SK-N-SH (cell line): ENCODE results near the gene TMEM80. TPM values are rescaled to one million over a fixed set of nuclear protein-coding genes. Genes with fewer than 3 reads are reported as not detected.

ENCODE experiments used
- CTCF ChIA-PET: fragments of 300-600, 350-600 bp; formaldehyde crosslinking; extraction: SDS; loops from one replicate; lab custom pipeline; 2021; lab: Yijun Ruan, JAX
- POLR2A ChIA-PET: fragments of 350-600 bp; sonication (Branson Sonifier 250); formaldehyde crosslinking; extraction: SDS; loops from one replicate; lab custom pipeline; 2020; ENCODE audit warnings: antibody characterized with exemption, inconsistent platforms; lab: Yijun Ruan, JAX
- DNase-seq: peaks from one replicate; pipeline ENCODE4 v3.0.0; 2012
- H2AFZ ChIP-seq: fragments of 200-600 bp; sonication (generic); 2 replicates; pipeline ENCODE4 v1.8.1; 2016; ENCODE audit warnings: antibody characterized with exemption, mild to moderate bottlenecking, low read depth
- H3F3A ChIP-seq: fragments of 200-600 bp; sonication (generic); replicated peaks from 2 replicates; pipeline ENCODE3; 2016; ENCODE audit warnings: antibody characterized with exemption, mild to moderate bottlenecking; ENCODE audit not compliant: insufficient read depth
- H3K27ac ChIP-seq, 2 experiments: fragments of 200-500 bp in 1 of 2; fragments of 200-600 bp in 1 of 2; sonication (Bioruptor generic) in 1 of 2; sonication (generic), shearing (Covaris generic) in 1 of 2; 2 replicates each; pipeline versions ENCODE4 v1.5.1 to v1.6.1; 2014 to 2016; ENCODE audit warnings: low read depth in 2 of 2, inconsistent platforms in 1 of 2, low read length in 1 of 2, mild to moderate bottlenecking in 1 of 2, mixed read lengths in 1 of 2
- H3K27me3 ChIP-seq: fragments of 200-600 bp; sonication (generic), shearing (Covaris generic); 2 replicates; pipeline ENCODE4 v1.6.1; 2016; ENCODE audit warnings: mixed run types; ENCODE audit not compliant: insufficient read depth
- H3K36me3 ChIP-seq, 2 experiments: fragments of 200-500 bp in 1 of 2; fragments of 200-600 bp in 1 of 2; sonication (Bioruptor generic) in 1 of 2; sonication (generic) in 1 of 2; replicated peaks in 1 of 2; 2 replicates each; pipeline versions ENCODE3 to v1.5.1; 2014 to 2016; ENCODE audit warnings: low read length in 1 of 2, mild to moderate bottlenecking in 1 of 2; ENCODE audit not compliant: insufficient read depth in 2 of 2, control insufficient read depth in 1 of 2
- H3K4me1 ChIP-seq, 2 experiments: fragments of 200-500 bp in 1 of 2; fragments of 200-600 bp in 1 of 2; sonication (Bioruptor generic) in 1 of 2; sonication (generic), shearing (Covaris generic) in 1 of 2; 2 replicates each; pipeline versions ENCODE4 v1.5.1 to v1.6.1; 2014 to 2016; ENCODE audit warnings: low read depth in 1 of 2, low read length in 1 of 2, mixed run types in 1 of 2; ENCODE audit not compliant: insufficient read depth in 2 of 2, control insufficient read depth in 1 of 2
- H3K4me2 ChIP-seq: fragments of 200-600 bp; sonication (generic), shearing (Covaris generic); 2 replicates; pipeline ENCODE4 v1.6.1; 2017; ENCODE audit warnings: mixed run types
- H3K4me3 ChIP-seq, 2 experiments: fragments of 200-500 bp in 1 of 2; fragments of 200-600 bp in 1 of 2; sonication (Bioruptor generic) in 1 of 2; sonication (generic), shearing (Covaris generic) in 1 of 2; 2 replicates each; pipeline versions ENCODE4 v1.5.1 to v1.8.1; 2014 to 2016; ENCODE audit warnings: low read depth in 2 of 2, inconsistent platforms in 1 of 2, low read length in 1 of 2, mild to moderate bottlenecking in 1 of 2, mixed read lengths in 1 of 2, moderate library complexity in 1 of 2
- H3K79me2 ChIP-seq: fragments of 200-600 bp; sonication (generic); 2 replicates; pipeline ENCODE4 v1.8.1; 2017; ENCODE audit warnings: mild to moderate bottlenecking; ENCODE audit not compliant: insufficient read depth
- H3K9ac ChIP-seq: fragments of 200-600 bp; sonication (generic); 2 replicates; pipeline ENCODE4 v1.6.1; 2017; ENCODE audit warnings: mixed run types
- H3K9me2 ChIP-seq: fragments of 200-600 bp; sonication (generic); 2 replicates; pipeline ENCODE4 v1.6.1; 2017; ENCODE audit warnings: mixed run types
- H3K9me3 ChIP-seq: fragments of 200-600 bp; sonication (generic); 2 replicates; pipeline ENCODE4 v1.6.1; 2017; ENCODE audit warnings: mixed run types, mild to moderate bottlenecking, moderate library complexity
- H4K20me1 ChIP-seq: fragments of 200-600 bp; sonication (generic); 2 replicates; pipeline ENCODE4 v1.6.1; 2017; ENCODE audit warnings: mild to moderate bottlenecking, mixed run types; ENCODE audit not compliant: insufficient read depth
- CHD2 ChIP-seq: fragments of 150-350 bp; IDR thresholded peaks from 2 replicates; pipeline ENCODE4 v1.6.1; 2018; ENCODE audit warnings: low read length; ENCODE audit not compliant: partially characterized antibody
- CTCF ChIP-seq: fragments of 200-600 bp; sonication (generic); IDR thresholded peaks from 2 replicates; pipeline ENCODE4 v1.6.1; 2017; ENCODE audit warnings: antibody characterized with exemption, mild to moderate bottlenecking, moderate library complexity
- EP300 ChIP-seq, 2 experiments: IDR thresholded peaks; 2 replicates each; pipeline versions ENCODE4 v1.4.0 to v1.6.1; 2012; ENCODE audit warnings: borderline replicate concordance in 1 of 2, low read depth in 1 of 2, low read length in 1 of 2
- EZH2phosphoT487 ChIP-seq: fragments of 200-600 bp; sonication (generic); IDR thresholded peaks from 2 replicates; pipeline ENCODE4 v1.6.1; 2017; ENCODE audit warnings: low read depth, mixed run types, mild to moderate bottlenecking, antibody characterized with exemption, moderate library complexity, borderline replicate concordance
- FOSL2 ChIP-seq: IDR thresholded peaks from 2 replicates; pipeline ENCODE4 v1.4.0; 2012; ENCODE audit warnings: low read depth, mild to moderate bottlenecking, moderate library complexity, borderline replicate concordance
- FOXM1 ChIP-seq: IDR thresholded peaks from 2 replicates; pipeline ENCODE4 v1.4.0; 2012; ENCODE audit warnings: low read depth, mild to moderate bottlenecking
- JUND ChIP-seq: IDR thresholded peaks from 2 replicates; pipeline ENCODE4 v1.4.0; 2012
- MEF2A ChIP-seq: IDR thresholded peaks from 2 replicates; pipeline ENCODE4 v1.4.0; 2012; ENCODE audit warnings: low read depth, borderline replicate concordance
- MXI1 ChIP-seq: IDR thresholded peaks from 2 replicates; pipeline ENCODE4 v1.6.1; 2012; ENCODE audit warnings: mild to moderate bottlenecking, low read depth, low read length, improper control_type of control experiment
- NRF1 ChIP-seq: IDR thresholded peaks from 2 replicates; pipeline ENCODE4 v1.6.1; 2012; ENCODE audit warnings: low read depth, mild to moderate bottlenecking, low read length
- PBX3 ChIP-seq: IDR thresholded peaks from 2 replicates; pipeline ENCODE4; 2012
- POLR2AphosphoS5 ChIP-seq: IDR thresholded peaks from 2 replicates; pipeline ENCODE4 v1.6.1; 2012; ENCODE audit warnings: low read depth, low read length
- RAD21 ChIP-seq: IDR thresholded peaks from 2 replicates; pipeline ENCODE4 v1.6.1; 2012; ENCODE audit warnings: mild to moderate bottlenecking, low read length
- SIN3A ChIP-seq: IDR thresholded peaks from 2 replicates; pipeline ENCODE4 v1.6.1; 2012; ENCODE audit warnings: low read depth, mild to moderate bottlenecking, low read length, moderate library complexity, borderline replicate concordance
- TCF12 ChIP-seq: IDR thresholded peaks from 2 replicates; pipeline ENCODE4 v1.4.0; 2012
- USF1 ChIP-seq: IDR thresholded peaks from 2 replicates; pipeline ENCODE4 v1.4.0; 2012; ENCODE audit warnings: low read depth, borderline replicate concordance
- USF2 ChIP-seq: fragments of 150-350 bp; IDR thresholded peaks from 2 replicates; pipeline ENCODE4 v1.6.1; 2017; ENCODE audit warnings: antibody characterized with exemption, low read length, low read depth, borderline replicate concordance
- YY1 ChIP-seq: IDR thresholded peaks from 2 replicates; pipeline ENCODE4 v1.4.0; 2012; ENCODE audit warnings: low read depth, mild to moderate bottlenecking
- WGBS: methylation state at CpG from one replicate; pipeline ENCODE4 v1.1.6; 2017; ENCODE audit warnings: low lambda C conversion rate; 5-methylcytosine and 5-hydroxymethylcytosine counted together
- polyA plus RNA-seq, 3 experiments: library from polyadenylated mRNA; depleted of rRNA; stranded (reverse); fragments of >200 nt; gene quantifications; 2 replicates each; pipeline ENCODE4 v1.2.3, GENCODE V29; 2012
- TF ChIP-seq, protein P1 (sequence below): fragments of 150-350 bp; IDR thresholded peaks from 2 replicates; pipeline ENCODE4 v1.6.1; 2016; ENCODE audit warnings: mild to moderate bottlenecking, low read depth, low read length

TMEM80 gene
- polyA plus RNA-seq, 1 of the 3 experiments (the other 2 are of a cell fraction): 40.4 TPM

- H3K27ac ChIP-seq: no peak overlapping the region
- H3K36me3 ChIP-seq: peaks cover 17 to 37% of the 10 kb centered on the region in 2 experiments
- H3K4me1 ChIP-seq: peaks cover 0 to 12% of the 10 kb centered on the region in 2 experiments; a peak in 1 of 4 replicates
- no peaks in the 10 kb centered on the region for H3K27me3 ChIP-seq
- H3K9me2 ChIP-seq: no peaks in the 10 kb centered on the region
- no peak overlapping the region for H3K4me3 ChIP-seq
- H4K20me1 ChIP-seq: no peaks in the 10 kb centered on the region
- CTCF ChIA-PET: interaction anchor here (1.0 kb wide), 1 partner anchor 44 kb away, joined by 3 read pairs; no protein-coding TSS in a partner anchor
- DNase-seq: no peak
- no peaks in the 10 kb centered on the region for H3K79me2 ChIP-seq
- POLR2A ChIA-PET: no interaction called here
- no peaks in the 10 kb centered on the region for H3F3A ChIP-seq
- no peak overlapping the region for H2AFZ ChIP-seq
- no peak overlapping the region for H3K4me2 ChIP-seq
- TF ChIP-seq EP300 (IDR thresholded peaks at IDR 0.05; ENCODE audit: borderline replicate concordance in 1 of 2, low read depth in 1 of 2, low read length in 1 of 2) (no peak), RAD21 (no peak), NRF1 (no peak), TCF12 (no peak), FOXM1 (no peak), CHD2 (no peak), CTCF (no peak), FOSL2 (no peak), JUND (no peak), MEF2A (no peak), USF2 (no peak), MXI1 (no peak), USF1 (no peak), PBX3 (no peak), EZH2phosphoT487 (no peak), YY1 (no peak), POLR2AphosphoS5 (no peak), SIN3A (no peak)
- TF ChIP-seq, protein P1, sequence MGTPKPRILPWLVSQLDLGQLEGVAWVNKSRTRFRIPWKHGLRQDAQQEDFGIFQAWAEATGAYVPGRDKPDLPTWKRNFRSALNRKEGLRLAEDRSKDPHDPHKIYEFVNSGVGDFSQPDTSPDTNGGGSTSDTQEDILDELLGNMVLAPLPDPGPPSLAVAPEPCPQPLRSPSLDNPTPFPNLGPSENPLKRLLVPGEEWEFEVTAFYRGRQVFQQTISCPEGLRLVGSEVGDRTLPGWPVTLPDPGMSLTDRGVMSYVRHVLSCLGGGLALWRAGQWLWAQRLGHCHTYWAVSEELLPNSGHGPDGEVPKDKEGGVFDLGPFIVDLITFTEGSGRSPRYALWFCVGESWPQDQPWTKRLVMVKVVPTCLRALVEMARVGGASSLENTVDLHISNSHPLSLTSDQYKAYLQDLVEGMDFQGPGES: no peak
- H3K9me3 ChIP-seq: no peaks in the 10 kb centered on the region
- WGBS: 81% methylated on average over 2 of the region's 3 CpGs
- H3K9ac ChIP-seq: no peak overlapping the region
These were observed 17.3 kb upstream of the TMEM80 start for GRCh38 chr11:678297-678696.
